ENCODE measurements around the gene PREX1.

DNA sequence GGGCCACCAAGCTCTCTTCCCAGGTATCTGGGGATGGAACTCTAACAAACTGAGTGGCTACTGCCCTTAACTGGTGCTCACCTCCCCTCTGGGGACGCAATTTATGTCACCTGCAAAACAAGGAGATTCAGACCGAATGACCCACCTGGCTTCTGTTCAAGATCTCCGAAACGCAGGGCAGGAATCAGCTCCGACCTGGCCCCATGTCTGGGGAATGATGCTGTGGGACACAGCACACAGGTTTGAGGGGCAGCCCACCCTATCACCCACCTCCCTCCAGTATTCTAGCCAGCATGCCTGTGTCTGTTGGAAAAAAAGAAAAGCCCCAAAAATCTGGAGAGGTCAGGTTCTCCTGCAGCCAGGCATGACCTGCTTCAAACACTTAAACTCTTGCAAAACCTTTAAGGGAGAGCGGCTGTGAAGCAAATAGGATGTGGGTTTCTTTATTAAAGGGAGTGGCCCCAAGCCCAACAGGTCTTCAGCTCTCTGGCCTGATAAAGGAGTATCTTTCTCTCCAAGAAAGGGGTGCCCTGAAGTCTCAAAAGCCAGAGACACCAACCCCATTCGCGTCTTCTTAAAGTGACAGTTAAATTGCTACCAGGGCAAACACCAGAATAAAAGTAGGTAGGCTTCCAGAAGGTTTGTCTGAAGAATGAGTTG lies 6.4 kb downstream of the PREX1 start:
- TF ChIP-seq, protein P1, sequence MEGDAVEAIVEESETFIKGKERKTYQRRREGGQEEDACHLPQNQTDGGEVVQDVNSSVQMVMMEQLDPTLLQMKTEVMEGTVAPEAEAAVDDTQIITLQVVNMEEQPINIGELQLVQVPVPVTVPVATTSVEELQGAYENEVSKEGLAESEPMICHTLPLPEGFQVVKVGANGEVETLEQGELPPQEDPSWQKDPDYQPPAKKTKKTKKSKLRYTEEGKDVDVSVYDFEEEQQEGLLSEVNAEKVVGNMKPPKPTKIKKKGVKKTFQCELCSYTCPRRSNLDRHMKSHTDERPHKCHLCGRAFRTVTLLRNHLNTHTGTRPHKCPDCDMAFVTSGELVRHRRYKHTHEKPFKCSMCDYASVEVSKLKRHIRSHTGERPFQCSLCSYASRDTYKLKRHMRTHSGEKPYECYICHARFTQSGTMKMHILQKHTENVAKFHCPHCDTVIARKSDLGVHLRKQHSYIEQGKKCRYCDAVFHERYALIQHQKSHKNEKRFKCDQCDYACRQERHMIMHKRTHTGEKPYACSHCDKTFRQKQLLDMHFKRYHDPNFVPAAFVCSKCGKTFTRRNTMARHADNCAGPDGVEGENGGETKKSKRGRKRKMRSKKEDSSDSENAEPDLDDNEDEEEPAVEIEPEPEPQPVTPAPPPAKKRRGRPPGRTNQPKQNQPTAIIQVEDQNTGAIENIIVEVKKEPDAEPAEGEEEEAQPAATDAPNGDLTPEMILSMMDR (optimal IDR thresholded peaks at IDR 0.05 in 1 of 3, IDR thresholded peaks at IDR 0.05 in 1 of 3, conservative IDR thresholded peaks at IDR 0.05 in 1 of 3; ENCODE audit: extremely low read depth in 1 of 3, insufficient read depth in 2 of 3, low read length in 3 of 3), result no peak
- TF ChIP-seq EZH2 (IDR thresholded peaks at IDR 0.05; ENCODE audit: low read length), result no peak
